HEK293 (cell line): ENCODE results near the gene SPTLC2.

ENCODE experiments used
- CTCF ChIA-PET: fragments of 350-600 bp; formaldehyde crosslinking; extraction: SDS; loops from one replicate; lab custom pipeline; 2021; ENCODE audit warnings: antibody characterized with exemption; lab: Yijun Ruan, JAX
- POLR2A ChIA-PET: fragments of 300-600 bp; formaldehyde crosslinking; extraction: SDS; loops from one replicate; lab custom pipeline; 2020; ENCODE audit warnings: antibody characterized with exemption, inconsistent platforms; lab: Yijun Ruan, JAX
- H3K27ac ChIP-seq: fragments of 200-500 bp; sonication (Bioruptor generic); 2 replicates; pipeline ENCODE4 v1.5.1; 2014; ENCODE audit warnings: low read depth, low read length, control low read depth, inconsistent platforms; ENCODE audit errors: extremely low read depth
- H3K36me3 ChIP-seq, 2 experiments: fragments of 200-500 bp in 1 of 2; sonication (Bioruptor generic) in 1 of 2; 1 replicate in 1 of 2; 2 replicates in 1 of 2; pipeline ENCODE4 v1.5.1; 2014 to 2017; ENCODE audit warnings: inconsistent platforms in 2 of 2, low read length in 2 of 2; ENCODE audit not compliant: control insufficient read depth in 2 of 2, insufficient read depth in 1 of 2
- H3K4me1 ChIP-seq: fragments of 200-500 bp; sonication (Bioruptor generic); 2 replicates; pipeline ENCODE4 v1.5.1; 2014; ENCODE audit warnings: mild to moderate bottlenecking, low read length, inconsistent platforms; ENCODE audit not compliant: control insufficient read depth, insufficient read depth
- H3K4me3 ChIP-seq: 2 replicates; pipeline ENCODE4 v1.5.1; 2011; ENCODE audit warnings: low read depth, mild to moderate bottlenecking, control low read depth, low read length, moderate library complexity
- H3K9me3 ChIP-seq: fragments of 200-500 bp; sonication (Bioruptor generic); 2 replicates; pipeline ENCODE4 v1.5.1; 2014; ENCODE audit warnings: low read depth, low read length, inconsistent platforms; ENCODE audit not compliant: control insufficient read depth, insufficient read depth
- EGR2 ChIP-seq: fragments of 450-650 bp; formaldehyde crosslinking; IDR thresholded peaks from 2 replicates; pipeline ENCODE4 v1.5.1; 2016; ENCODE audit warnings: low read depth, missing biosample characterization, missing genetic modification characterization
- KLF1 ChIP-seq: fragments of 450-650 bp; formaldehyde crosslinking; IDR thresholded peaks from 2 replicates; pipeline ENCODE4 v1.5.1; 2016; ENCODE audit warnings: missing biosample characterization, missing genetic modification characterization
- KLF10 ChIP-seq: fragments of 450-650 bp; IDR thresholded peaks from 2 replicates; pipeline ENCODE4 v1.5.1; 2018; ENCODE audit warnings: missing biosample characterization, mild to moderate bottlenecking, missing genetic modification characterization
- KLF7 ChIP-seq: fragments of 450-650 bp; formaldehyde crosslinking; IDR thresholded peaks from 2 replicates; pipeline ENCODE4 v1.5.1; 2016; ENCODE audit warnings: missing biosample characterization, missing genetic modification characterization, borderline replicate concordance
- OVOL3 ChIP-seq: fragments of 450-650 bp; formaldehyde crosslinking; IDR thresholded peaks from 2 replicates; pipeline ENCODE4 v1.5.1; 2016; ENCODE audit warnings: missing biosample characterization, missing genetic modification characterization
- PRDM1 ChIP-seq: fragments of 450-650 bp; formaldehyde crosslinking; IDR thresholded peaks from 2 replicates; pipeline ENCODE4; 2016; ENCODE audit warnings: missing biosample characterization, missing genetic modification characterization
- RBAK ChIP-seq: fragments of 450-650 bp; formaldehyde crosslinking; IDR thresholded peaks from 2 replicates; pipeline ENCODE4 v1.5.1; 2016; ENCODE audit warnings: missing biosample characterization, missing genetic modification characterization
- SETDB1 ChIP-seq: IDR thresholded peaks from one replicate; pipeline ENCODE4 v1.6.1; 2017; ENCODE audit warnings: mild to moderate bottlenecking, low read length, moderate library complexity, mixed read lengths; ENCODE audit not compliant: insufficient read length
- TRIM28 ChIP-seq: IDR thresholded peaks from 2 replicates; pipeline ENCODE4 v1.6.1; 2011; ENCODE audit warnings: low read length, control low read depth, borderline replicate concordance
- WT1 ChIP-seq: fragments of 450-650 bp; formaldehyde crosslinking; IDR thresholded peaks from 2 replicates; pipeline ENCODE4 v1.5.1; 2016; ENCODE audit warnings: missing biosample characterization, missing genetic modification characterization
- ZNF174 ChIP-seq: fragments of 450-650 bp; formaldehyde crosslinking; IDR thresholded peaks from 2 replicates; pipeline ENCODE4 v1.5.0; 2017; ENCODE audit warnings: missing biosample characterization, mild to moderate bottlenecking, missing genetic modification characterization
- ZNF366 ChIP-seq: fragments of 450-650 bp; formaldehyde crosslinking; conservative IDR thresholded peaks from 2 replicates; pipeline ENCODE4 v1.5.1; 2016; ENCODE audit warnings: missing biosample characterization, missing genetic modification characterization
- ZNF404 ChIP-seq: fragments of 450-650 bp; formaldehyde crosslinking; IDR thresholded peaks from 2 replicates; pipeline ENCODE4 v1.5.1; 2017; ENCODE audit warnings: missing biosample characterization, missing genetic modification characterization
- ZNF433 ChIP-seq: fragments of 450-650 bp; formaldehyde crosslinking; IDR thresholded peaks from 2 replicates; pipeline ENCODE4 v1.5.1; 2016; ENCODE audit warnings: missing biosample characterization, missing genetic modification characterization, low read depth
- ZNF560 ChIP-seq: fragments of 450-650 bp; formaldehyde crosslinking; IDR thresholded peaks from 2 replicates; pipeline ENCODE4 v1.5.1; 2017; ENCODE audit warnings: missing biosample characterization, missing genetic modification characterization, borderline replicate concordance
- ZNF623 ChIP-seq: fragments of 450-650 bp; formaldehyde crosslinking; IDR thresholded peaks from 2 replicates; pipeline ENCODE4 v1.5.1; 2016; ENCODE audit warnings: missing biosample characterization, missing genetic modification characterization
- ZNF626 ChIP-seq: fragments of 450-650 bp; sonication (Bioruptor Pico); formaldehyde crosslinking; IDR thresholded peaks from 2 replicates; pipeline ENCODE4 v1.5.1; 2018; ENCODE audit warnings: missing biosample characterization, missing genetic modification characterization, inconsistent platforms
- TF ChIP-seq, protein P1 (sequence below): fragments of 450-650 bp; formaldehyde crosslinking; IDR thresholded peaks from 2 replicates; pipeline ENCODE4 v1.5.1; 2016; ENCODE audit warnings: missing biosample characterization, missing genetic modification characterization
- TF ChIP-seq, protein P2 (sequence below): fragments of 450-650 bp; formaldehyde crosslinking; IDR thresholded peaks from 2 replicates; pipeline ENCODE4 v1.5.1; 2016; ENCODE audit warnings: missing biosample characterization, missing genetic modification characterization
- TF ChIP-seq, protein P3 (sequence below): fragments of 450-650 bp; formaldehyde crosslinking; IDR thresholded peaks from 2 replicates; pipeline ENCODE4 v1.5.1; 2016; ENCODE audit warnings: missing biosample characterization, missing genetic modification characterization
- TF ChIP-seq, protein P4 (sequence below): fragments of 450-650 bp; formaldehyde crosslinking; IDR thresholded peaks from 2 replicates; pipeline ENCODE4 v1.5.1; 2016; ENCODE audit warnings: missing biosample characterization, missing genetic modification characterization, low read depth
- TF ChIP-seq, protein P5 (sequence below): fragments of 450-650 bp; formaldehyde crosslinking; optimal IDR thresholded peaks from 2 replicates; pipeline ENCODE3; 2016; ENCODE audit warnings: missing biosample characterization, mild to moderate bottlenecking, missing genetic modification characterization
- TF ChIP-seq, protein P6 (sequence below): fragments of 450-650 bp; formaldehyde crosslinking; IDR thresholded peaks from 2 replicates; pipeline ENCODE4 v1.5.1; 2017; ENCODE audit warnings: missing biosample characterization, mild to moderate bottlenecking, missing genetic modification characterization, moderate library complexity

The SPTLC2 gene

DNA sequence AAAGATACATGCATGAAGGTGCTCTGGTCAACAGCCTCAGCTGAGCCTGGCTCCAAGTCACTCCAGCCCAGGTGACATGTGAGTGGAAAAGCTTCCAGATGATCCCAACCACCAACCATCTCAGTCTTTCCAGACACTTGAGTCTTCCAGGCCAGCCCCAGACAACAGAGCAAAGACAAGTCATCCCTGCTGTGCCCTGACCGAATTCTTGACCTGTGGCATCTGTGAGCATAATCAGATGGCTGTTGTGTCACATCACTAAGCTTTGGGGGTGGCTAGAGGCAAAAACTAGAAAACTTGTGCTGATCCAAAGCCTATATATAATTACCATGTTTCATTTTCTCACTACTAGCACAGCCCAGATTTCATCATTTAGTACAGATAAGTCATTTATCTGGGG, 67.0 kb downstream of the SPTLC2 start:
- Histone ChIP-seq H3K36me3 (peaks cover 21 to 42% of the 10 kb centered on the region in 2 experiments), H3K27ac (no peak overlapping the region), H3K4me1 (no peaks in the 10 kb centered on the region), H3K9me3 (no peaks in the 10 kb centered on the region), H3K4me3 (no peak overlapping the region)
- no peak for TF ChIP-seq ZNF174 (tag by site-specific recombination)
- no peak for TF ChIP-seq RBAK (tag by site-specific recombination)
- TF ChIP-seq ZNF560: no peak
- no peak for TF ChIP-seq ZNF433 (tag by site-specific recombination)
- TF ChIP-seq, protein P1, sequence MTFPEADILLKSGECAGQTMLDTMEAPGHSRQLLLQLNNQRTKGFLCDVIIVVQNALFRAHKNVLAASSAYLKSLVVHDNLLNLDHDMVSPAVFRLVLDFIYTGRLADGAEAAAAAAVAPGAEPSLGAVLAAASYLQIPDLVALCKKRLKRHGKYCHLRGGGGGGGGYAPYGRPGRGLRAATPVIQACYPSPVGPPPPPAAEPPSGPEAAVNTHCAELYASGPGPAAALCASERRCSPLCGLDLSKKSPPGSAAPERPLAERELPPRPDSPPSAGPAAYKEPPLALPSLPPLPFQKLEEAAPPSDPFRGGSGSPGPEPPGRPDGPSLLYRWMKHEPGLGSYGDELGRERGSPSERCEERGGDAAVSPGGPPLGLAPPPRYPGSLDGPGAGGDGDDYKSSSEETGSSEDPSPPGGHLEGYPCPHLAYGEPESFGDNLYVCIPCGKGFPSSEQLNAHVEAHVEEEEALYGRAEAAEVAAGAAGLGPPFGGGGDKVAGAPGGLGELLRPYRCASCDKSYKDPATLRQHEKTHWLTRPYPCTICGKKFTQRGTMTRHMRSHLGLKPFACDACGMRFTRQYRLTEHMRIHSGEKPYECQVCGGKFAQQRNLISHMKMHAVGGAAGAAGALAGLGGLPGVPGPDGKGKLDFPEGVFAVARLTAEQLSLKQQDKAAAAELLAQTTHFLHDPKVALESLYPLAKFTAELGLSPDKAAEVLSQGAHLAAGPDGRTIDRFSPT (tag by site-specific recombination): no peak
- no peak for TF ChIP-seq WT1
- no peak for TF ChIP-seq PRDM1 (tag by site-specific recombination)
- TF ChIP-seq SETDB1: no peak
- no peak for TF ChIP-seq ZNF404
- TF ChIP-seq, protein P2, sequence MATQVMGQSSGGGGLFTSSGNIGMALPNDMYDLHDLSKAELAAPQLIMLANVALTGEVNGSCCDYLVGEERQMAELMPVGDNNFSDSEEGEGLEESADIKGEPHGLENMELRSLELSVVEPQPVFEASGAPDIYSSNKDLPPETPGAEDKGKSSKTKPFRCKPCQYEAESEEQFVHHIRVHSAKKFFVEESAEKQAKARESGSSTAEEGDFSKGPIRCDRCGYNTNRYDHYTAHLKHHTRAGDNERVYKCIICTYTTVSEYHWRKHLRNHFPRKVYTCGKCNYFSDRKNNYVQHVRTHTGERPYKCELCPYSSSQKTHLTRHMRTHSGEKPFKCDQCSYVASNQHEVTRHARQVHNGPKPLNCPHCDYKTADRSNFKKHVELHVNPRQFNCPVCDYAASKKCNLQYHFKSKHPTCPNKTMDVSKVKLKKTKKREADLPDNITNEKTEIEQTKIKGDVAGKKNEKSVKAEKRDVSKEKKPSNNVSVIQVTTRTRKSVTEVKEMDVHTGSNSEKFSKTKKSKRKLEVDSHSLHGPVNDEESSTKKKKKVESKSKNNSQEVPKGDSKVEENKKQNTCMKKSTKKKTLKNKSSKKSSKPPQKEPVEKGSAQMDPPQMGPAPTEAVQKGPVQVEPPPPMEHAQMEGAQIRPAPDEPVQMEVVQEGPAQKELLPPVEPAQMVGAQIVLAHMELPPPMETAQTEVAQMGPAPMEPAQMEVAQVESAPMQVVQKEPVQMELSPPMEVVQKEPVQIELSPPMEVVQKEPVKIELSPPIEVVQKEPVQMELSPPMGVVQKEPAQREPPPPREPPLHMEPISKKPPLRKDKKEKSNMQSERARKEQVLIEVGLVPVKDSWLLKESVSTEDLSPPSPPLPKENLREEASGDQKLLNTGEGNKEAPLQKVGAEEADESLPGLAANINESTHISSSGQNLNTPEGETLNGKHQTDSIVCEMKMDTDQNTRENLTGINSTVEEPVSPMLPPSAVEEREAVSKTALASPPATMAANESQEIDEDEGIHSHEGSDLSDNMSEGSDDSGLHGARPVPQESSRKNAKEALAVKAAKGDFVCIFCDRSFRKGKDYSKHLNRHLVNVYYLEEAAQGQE (tag by site-specific recombination): no peak
- TF ChIP-seq EGR2 (tag by site-specific recombination): no peak
- TF ChIP-seq TRIM28: no peak
- TF ChIP-seq ZNF626 (tag by site-specific recombination): no peak
- no peak for TF ChIP-seq OVOL3 (tag by site-specific recombination)
- no peak for TF ChIP-seq KLF7 (tag by site-specific recombination)
- TF ChIP-seq, protein P3, sequence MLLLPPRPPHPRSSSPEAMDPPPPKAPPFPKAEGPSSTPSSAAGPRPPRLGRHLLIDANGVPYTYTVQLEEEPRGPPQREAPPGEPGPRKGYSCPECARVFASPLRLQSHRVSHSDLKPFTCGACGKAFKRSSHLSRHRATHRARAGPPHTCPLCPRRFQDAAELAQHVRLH (tag by site-specific recombination): no peak
- TF ChIP-seq, protein P4, sequence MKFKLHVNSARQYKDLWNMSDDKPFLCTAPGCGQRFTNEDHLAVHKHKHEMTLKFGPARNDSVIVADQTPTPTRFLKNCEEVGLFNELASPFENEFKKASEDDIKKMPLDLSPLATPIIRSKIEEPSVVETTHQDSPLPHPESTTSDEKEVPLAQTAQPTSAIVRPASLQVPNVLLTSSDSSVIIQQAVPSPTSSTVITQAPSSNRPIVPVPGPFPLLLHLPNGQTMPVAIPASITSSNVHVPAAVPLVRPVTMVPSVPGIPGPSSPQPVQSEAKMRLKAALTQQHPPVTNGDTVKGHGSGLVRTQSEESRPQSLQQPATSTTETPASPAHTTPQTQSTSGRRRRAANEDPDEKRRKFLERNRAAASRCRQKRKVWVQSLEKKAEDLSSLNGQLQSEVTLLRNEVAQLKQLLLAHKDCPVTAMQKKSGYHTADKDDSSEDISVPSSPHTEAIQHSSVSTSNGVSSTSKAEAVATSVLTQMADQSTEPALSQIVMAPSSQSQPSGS (tag by site-specific recombination): no peak
- ChIA-PET POLR2A (no interaction called here), CTCF (interaction anchor here (0.9 to 1.4 kb wide), 2 partner anchors 11 to 32 kb away, joined by 3 read pairs; no protein-coding TSS in a partner anchor)

DNA sequence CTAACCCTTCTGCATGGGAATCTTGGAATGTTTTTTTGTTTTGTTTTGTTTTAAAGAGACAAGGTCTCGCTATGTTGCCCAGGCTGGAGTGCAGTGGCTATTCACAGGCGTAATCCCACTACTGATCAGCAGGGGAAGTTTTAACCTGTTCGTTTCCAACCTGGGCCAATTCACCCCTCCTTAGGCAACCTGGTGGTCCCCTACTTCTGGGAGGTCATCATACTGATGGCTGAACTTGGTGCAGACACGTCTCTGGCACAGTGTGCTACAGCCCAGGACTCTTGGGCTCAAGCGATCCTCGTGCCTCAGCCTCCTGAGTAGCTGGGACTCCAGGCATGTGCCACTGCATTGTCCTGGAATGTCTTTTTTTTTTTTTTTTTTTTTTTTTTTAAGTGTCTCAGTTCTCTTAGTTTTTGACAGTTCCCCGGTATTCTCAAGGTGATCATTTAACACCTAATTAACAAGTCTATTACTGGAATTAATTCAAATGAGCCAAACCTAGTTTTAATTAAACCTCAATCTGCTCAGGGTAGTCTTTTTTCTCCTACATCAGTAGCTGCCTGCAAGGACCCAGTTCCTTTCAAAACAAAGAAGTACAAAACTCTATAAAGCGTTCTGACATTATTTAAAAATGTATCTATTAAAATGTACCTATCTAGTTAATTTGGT, 68.8 kb downstream of the SPTLC2 start:
- peaks cover 13 to 38% of the 10 kb centered on the region in 2 experiments for H3K36me3 ChIP-seq
- H3K4me3 ChIP-seq: no peak overlapping the region
- peaks cover 9% of the 10 kb centered on the region for H3K4me1 ChIP-seq
- H3K9me3 ChIP-seq: no peaks in the 10 kb centered on the region
- ChIA-PET POLR2A (no interaction called here), CTCF (interaction anchor here (1.1 to 1.6 kb wide), 2 partner anchors 42 to 89 kb away, joined by 4 to 5 read pairs; no protein-coding TSS in a partner anchor)
- no peak overlapping the region for H3K27ac ChIP-seq
- TF ChIP-seq ZNF366 (no peak), KLF1 (no peak), ZNF174 (tag by site-specific recombination) (no peak), KLF10 (no peak), ZNF623 (tag by site-specific recombination) (no peak)
- TF ChIP-seq, protein P5, sequence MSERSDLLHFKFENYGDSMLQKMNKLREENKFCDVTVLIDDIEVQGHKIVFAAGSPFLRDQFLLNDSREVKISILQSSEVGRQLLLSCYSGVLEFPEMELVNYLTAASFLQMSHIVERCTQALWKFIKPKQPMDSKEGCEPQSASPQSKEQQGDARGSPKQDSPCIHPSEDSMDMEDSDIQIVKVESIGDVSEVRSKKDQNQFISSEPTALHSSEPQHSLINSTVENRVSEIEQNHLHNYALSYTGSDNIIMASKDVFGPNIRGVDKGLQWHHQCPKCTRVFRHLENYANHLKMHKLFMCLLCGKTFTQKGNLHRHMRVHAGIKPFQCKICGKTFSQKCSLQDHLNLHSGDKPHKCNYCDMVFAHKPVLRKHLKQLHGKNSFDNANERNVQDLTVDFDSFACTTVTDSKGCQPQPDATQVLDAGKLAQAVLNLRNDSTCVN (tag by site-specific recombination): no peak
- TF ChIP-seq, protein P6, sequence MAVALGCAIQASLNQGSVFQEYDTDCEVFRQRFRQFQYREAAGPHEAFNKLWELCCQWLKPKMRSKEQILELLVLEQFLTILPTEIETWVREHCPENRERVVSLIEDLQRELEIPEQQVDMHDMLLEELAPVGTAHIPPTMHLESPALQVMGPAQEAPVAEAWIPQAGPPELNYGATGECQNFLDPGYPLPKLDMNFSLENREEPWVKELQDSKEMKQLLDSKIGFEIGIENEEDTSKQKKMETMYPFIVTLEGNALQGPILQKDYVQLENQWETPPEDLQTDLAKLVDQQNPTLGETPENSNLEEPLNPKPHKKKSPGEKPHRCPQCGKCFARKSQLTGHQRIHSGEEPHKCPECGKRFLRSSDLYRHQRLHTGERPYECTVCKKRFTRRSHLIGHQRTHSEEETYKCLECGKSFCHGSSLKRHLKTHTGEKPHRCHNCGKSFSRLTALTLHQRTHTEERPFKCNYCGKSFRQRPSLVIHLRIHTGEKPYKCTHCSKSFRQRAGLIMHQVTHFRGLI (tag by site-specific recombination): no peak
